Mucosa of rectum (tissue), 2 donors: ENCODE results near the gene NOCT.
"Not testable (repeated sequence)": the region's sequence is repeated elsewhere in the genome, so short reads cannot be mapped to it uniquely, and the experiment has no call there.

ENCODE experiments used
- H3K27ac ChIP-seq, 2 donors: one replicate each; pipeline ENCODE4 v1.7.0; 2013; ENCODE audit warnings: inconsistent platforms in 2 of 2, low read depth in 2 of 2, low read length in 2 of 2
- H3K27me3 ChIP-seq, 2 donors: one replicate each; pipeline ENCODE4 v1.7.0; 2013; ENCODE audit warnings: low read length in 2 of 2; ENCODE audit not compliant: control insufficient read depth in 2 of 2, insufficient read depth in 2 of 2
- H3K36me3 ChIP-seq, 2 donors: one replicate each; pipeline ENCODE4 v1.7.0; 2013; ENCODE audit warnings: low read length in 2 of 2; ENCODE audit not compliant: control insufficient read depth in 2 of 2, insufficient read depth in 2 of 2
- H3K4me1 ChIP-seq, 2 donors: one replicate each; pipeline ENCODE4 v1.7.0; 2013; ENCODE audit warnings: low read length in 2 of 2, mild to moderate bottlenecking in 1 of 2; ENCODE audit not compliant: control insufficient read depth in 2 of 2, insufficient read depth in 2 of 2
- H3K4me3 ChIP-seq, 2 donors: one replicate each; pipeline ENCODE4 v1.7.0; 2013; ENCODE audit warnings: low read length in 2 of 2
- H3K9ac ChIP-seq, 2 donors: one replicate each; pipeline ENCODE4 v1.7.0; 2013; ENCODE audit warnings: low read length in 2 of 2, low read depth in 1 of 2, mild to moderate bottlenecking in 1 of 2
- H3K9me3 ChIP-seq, 2 donors: one replicate each; pipeline ENCODE4 v1.7.0; 2013; ENCODE audit warnings: low read length in 2 of 2; ENCODE audit not compliant: control insufficient read depth in 2 of 2
- donor health status: healthy.
- donor health status: Normal muscosa, but diverticular disease.

The NOCT gene

DNA sequence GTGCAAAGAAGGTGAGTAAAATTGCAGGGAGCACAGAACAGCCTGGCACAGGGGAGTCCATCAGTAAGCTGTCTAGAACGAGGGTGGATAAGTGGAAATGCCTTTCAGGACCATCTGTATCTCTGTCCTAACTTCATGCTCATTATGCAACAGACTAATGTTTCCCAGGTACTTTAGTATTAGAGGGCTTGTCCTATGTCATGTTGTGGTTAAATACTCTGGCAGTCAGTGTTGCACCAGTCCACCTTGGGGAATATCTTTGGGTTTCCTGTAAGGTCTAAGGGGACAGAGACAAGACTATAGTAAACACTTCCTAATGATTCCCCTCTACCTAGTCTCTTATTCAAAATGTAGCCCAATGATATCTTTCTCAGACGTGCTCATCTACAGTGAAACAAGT, 21.3 kb downstream of the NOCT start:
- Histone ChIP-seq H3K36me3 (peaks cover 0 to 4% of the 10 kb centered on the region in 2 donors), H3K9me3 (no peaks in the 10 kb centered on the region), H3K27me3 (no peaks in the 10 kb centered on the region), H3K27ac (no peak overlapping the region), H3K9ac (no peak overlapping the region), H3K4me3 (no peak overlapping the region), H3K4me1 (no peaks in the 10 kb centered on the region)

DNA sequence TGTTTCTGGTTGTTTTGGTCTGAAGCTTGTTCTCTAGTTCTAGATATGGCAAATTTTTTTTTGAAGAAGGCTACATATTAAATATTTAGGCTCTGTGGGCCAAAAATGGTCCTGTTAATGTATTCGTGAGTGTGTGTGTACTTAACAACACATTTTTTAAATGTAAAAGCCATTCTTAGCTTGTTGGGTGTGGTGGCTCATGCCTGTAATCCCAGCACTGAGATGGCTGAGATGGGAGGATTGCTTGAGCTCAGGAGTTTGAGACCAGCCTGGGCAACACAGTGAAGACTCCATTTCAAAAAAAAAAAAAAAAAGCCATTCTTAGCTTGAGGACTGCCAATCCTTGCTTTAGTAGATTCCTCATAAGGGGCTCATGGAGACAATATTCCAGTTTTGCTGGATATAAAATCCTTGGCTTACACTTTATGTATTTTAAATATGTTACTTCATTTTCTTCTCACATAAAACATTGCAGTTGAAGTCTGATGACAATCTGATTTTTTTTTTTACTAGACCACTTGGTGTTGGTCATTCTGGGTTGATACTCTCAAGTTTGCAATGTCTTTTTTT, 23.4 kb downstream of the NOCT start:
- Histone ChIP-seq H3K4me1 (no peaks in the 10 kb centered on the region), H3K36me3 (peaks cover 5 to 9% of the 10 kb centered on the region in 2 donors), H3K4me3 (no peak overlapping the region), H3K27ac (no peak overlapping the region), H3K9me3 (no peaks in the 10 kb centered on the region), H3K9ac (no peak overlapping the region), H3K27me3 (no peaks in the 10 kb centered on the region)

DNA sequence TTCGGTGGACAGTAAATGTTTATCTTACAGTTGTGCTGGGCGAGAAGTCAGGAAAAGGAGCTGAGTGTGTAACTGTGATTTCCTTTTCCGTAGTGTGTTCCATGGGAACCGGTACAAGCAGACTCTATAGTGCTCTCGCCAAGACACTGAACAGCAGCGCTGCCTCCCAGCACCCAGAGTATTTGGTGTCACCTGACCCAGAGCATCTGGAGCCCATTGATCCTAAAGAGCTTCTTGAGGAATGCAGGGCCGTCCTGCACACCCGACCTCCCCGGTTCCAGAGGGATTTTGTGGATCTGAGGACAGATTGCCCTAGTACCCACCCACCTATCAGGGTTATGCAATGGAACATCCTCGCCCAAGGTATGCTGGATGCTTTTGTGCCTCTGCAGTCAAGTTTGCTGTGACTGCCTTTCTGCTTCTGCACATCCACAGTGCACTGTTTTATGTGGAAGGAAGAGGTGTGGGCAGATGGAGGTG, 27.4 kb downstream of the NOCT start:
- no peak overlapping the region for H3K27ac ChIP-seq
- H3K9ac ChIP-seq, result no peak overlapping the region
- no peaks in the 10 kb centered on the region for H3K4me1 ChIP-seq
- peaks cover 15 to 26% of the 10 kb centered on the region in 2 donors for H3K36me3 ChIP-seq
- no peaks in the 10 kb centered on the region for H3K9me3 ChIP-seq
- no peak overlapping the region for H3K4me3 ChIP-seq
- H3K27me3 ChIP-seq, result no peaks in the 10 kb centered on the region

DNA sequence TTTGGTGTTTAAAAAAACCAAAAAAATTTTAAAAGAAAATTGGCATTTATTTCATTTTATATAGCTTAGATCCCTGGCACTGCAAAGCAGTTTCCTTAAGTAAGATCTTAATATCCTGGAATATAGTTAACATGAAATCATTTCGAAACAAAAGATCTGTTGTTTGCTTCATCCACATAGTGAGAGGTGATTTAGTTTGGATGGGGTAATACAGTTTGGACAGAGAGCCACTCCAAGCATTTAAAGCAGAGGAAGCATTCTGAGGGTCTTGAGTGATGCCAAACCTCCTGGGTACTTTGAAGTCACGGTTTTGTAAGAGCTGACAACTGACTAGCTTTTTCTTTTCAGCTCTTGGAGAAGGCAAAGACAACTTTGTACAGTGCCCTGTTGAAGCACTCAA, 28.7 kb downstream of the NOCT start:
- H3K27ac ChIP-seq, result no peak overlapping the region

GRCh38 chr4:139048026-139048425, 32.4 kb downstream of the NOCT start:
- H3K9me3 ChIP-seq, result no peaks in the 10 kb centered on the region
- peaks cover 16 to 38% of the 10 kb centered on the region in 2 donors for H3K36me3 ChIP-seq
- H3K4me1 ChIP-seq, result no peaks in the 10 kb centered on the region
- H3K27me3 ChIP-seq, result no peaks in the 10 kb centered on the region
- no peak overlapping the region for H3K4me3 ChIP-seq
- H3K9ac ChIP-seq, result no peak overlapping the region
- no peak overlapping the region for H3K27ac ChIP-seq

More for the DNA sequence above, 28.7 kb downstream of the NOCT start:
- Histone ChIP-seq H3K36me3 (peaks cover 15 to 33% of the 10 kb centered on the region in 2 donors), H3K4me1 (no peaks in the 10 kb centered on the region), H3K9ac (no peak overlapping the region), H3K27me3 (no peaks in the 10 kb centered on the region), H3K4me3 (no peak overlapping the region), H3K9me3 (no peaks in the 10 kb centered on the region)

DNA sequence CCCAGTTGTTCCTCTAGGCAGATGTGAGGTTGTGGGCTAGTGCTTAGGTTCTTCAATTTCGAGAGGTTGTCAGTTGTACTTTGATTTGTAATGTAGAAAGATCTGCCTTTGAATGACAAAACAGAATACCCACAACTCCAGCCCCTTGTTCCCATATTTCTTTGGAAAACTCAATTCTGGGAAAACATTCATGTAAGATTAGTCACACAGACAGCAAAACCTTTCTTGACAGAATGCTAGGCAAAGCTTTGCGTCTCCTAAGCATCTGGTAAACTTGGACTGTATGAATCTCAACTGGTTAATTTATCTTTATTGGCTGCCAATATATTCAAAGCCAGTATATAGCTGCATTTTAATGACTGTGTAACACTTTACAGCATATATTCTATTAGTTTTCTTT, 34.9 kb downstream of the NOCT start:
- no peaks in the 10 kb centered on the region for H3K9me3 ChIP-seq
- no peak overlapping the region for H3K9ac ChIP-seq
- no peak overlapping the region for H3K27ac ChIP-seq
- H3K4me1 ChIP-seq, result no peaks in the 10 kb centered on the region
- peaks cover 25 to 44% of the 10 kb centered on the region in 2 donors for H3K36me3 ChIP-seq
- H3K4me3 ChIP-seq, result no peak overlapping the region
- no peaks in the 10 kb centered on the region for H3K27me3 ChIP-seq

DNA sequence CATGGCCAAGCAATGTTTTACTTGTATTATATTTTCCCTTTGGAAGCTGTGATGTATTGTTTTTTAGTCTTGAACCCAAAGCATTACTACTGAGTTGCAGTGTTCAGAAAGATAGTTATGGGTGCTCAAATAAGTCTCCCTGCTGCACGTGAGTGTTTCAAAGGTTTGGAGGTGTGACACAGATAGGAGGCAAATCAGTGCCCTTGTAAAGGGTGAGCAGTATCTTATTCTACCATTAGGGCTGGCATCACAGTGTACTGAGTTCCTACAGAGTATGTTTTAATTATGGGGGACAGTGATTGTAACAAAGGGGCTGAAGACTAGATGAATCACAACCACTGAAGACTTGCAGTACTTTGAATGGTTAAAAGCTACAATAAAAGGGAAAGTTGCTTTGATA, 38.3 kb downstream of the NOCT start:
- Histone ChIP-seq H3K4me3 (no peak overlapping the region), H3K9ac (no peak overlapping the region), H3K27me3 (no peaks in the 10 kb centered on the region), H3K27ac (no peak overlapping the region), H3K4me1 (peaks cover 0 to 2% of the 10 kb centered on the region in 2 donors), H3K9me3 (no peaks in the 10 kb centered on the region), H3K36me3 (peaks cover 38 to 44% of the 10 kb centered on the region in 2 donors)

- Histone ChIP-seq H3K36me3 (peaks cover 45 to 53% of the 10 kb centered on the region in 2 donors), H3K9ac (no peak overlapping the region), H3K4me1 (peaks cover 0 to 2% of the 10 kb centered on the region in 2 donors), H3K27ac (no peak overlapping the region), H3K4me3 (no peak overlapping the region), H3K9me3 (no peaks in the 10 kb centered on the region), H3K27me3 (no peaks in the 10 kb centered on the region)
Observed at GRCh38 chr4:139054791-139055505, 39.4 kb downstream of the NOCT start.

GRCh38 chr4:139059026-139059425, 43.4 kb downstream of the NOCT start:
- H3K9me3 ChIP-seq, H3K27ac ChIP-seq, H3K4me1 ChIP-seq, H3K9ac ChIP-seq, H3K27me3 ChIP-seq, H3K4me3 ChIP-seq: not testable (repeated sequence)
- peaks cover 60 to 68% of the 10 kb centered on the region in 2 donors for H3K36me3 ChIP-seq

DNA sequence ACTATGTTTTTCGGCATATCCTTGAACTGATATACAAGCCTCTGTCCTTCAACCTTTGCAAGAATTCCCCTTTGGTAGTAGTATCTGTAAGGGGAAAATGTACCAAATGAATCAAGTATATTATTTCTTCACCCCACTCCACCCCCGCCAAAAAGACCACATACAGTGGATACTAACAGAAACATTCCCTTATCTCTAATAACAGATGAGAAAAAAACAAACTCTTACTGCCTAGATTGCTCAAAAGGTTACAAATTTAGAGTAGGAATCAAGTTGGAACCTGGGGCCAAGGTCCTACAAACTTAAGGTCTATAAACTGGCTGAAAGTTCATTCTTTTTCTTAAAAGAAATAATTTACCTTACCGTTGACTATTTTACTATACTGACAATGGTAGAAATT, 45.0 kb downstream of the NOCT start:
- Histone ChIP-seq H3K9ac (no peak overlapping the region), H3K4me1 (peaks cover 0 to 2% of the 10 kb centered on the region in 2 donors), H3K4me3 (no peak overlapping the region), H3K9me3 (no peaks in the 10 kb centered on the region), H3K36me3 (peaks cover 57 to 66% of the 10 kb centered on the region in 2 donors), H3K27me3 (no peaks in the 10 kb centered on the region), H3K27ac (no peak overlapping the region)
